NCI-H2196 treated with DMSO at 0.1 percent for 48 hours (cell line): ENCODE results near the gene ZNF598.
"Not testable (repeated sequence)": the region's sequence is repeated elsewhere in the genome, so short reads cannot be mapped to it uniquely, and the experiment has no call there.

ENCODE experiments used
- DNase-seq: peaks from one replicate; lab custom pipeline; 2025; ENCODE audit not compliant: unreplicated experiment; lab: John Stamatoyannopoulos, UW

Gene ZNF598

DNA sequence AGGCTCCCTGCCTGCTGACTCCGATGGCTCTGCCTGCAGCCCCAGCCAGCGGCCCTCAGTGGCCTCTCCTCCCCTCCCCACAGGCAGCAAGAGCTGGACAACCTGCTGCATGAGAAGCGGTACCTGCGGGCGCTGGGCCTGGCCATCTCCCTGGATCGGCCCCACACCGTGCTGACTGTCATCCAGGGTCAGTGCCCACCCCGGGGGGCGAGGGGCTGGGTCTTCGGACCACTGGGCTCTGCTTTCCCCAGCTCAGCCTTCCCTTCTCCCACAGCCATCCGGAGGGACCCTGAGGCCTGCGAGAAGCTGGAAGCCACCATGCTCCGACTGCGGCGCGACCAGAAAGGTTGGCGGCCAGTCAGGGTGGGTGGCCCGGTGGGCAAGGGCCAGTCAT, 31.7 kb downstream of the ZNF598 start:
- DNase-seq: no peak

GRCh38 chr16:1976951-1977874, 32.4 kb downstream of the ZNF598 start:
- DNase-seq: no peak

- DNase-seq: no peak
These were observed 33.5 kb downstream of the ZNF598 start for GRCh38 chr16:1976216-1976520.

GRCh38 chr16:1975432-1976215, 34.0 kb downstream of the ZNF598 start:
- no peak for DNase-seq

- DNase-seq: no peak
These were observed 35.2 kb downstream of the ZNF598 start for GRCh38 chr16:1974157-1975070.

DNA sequence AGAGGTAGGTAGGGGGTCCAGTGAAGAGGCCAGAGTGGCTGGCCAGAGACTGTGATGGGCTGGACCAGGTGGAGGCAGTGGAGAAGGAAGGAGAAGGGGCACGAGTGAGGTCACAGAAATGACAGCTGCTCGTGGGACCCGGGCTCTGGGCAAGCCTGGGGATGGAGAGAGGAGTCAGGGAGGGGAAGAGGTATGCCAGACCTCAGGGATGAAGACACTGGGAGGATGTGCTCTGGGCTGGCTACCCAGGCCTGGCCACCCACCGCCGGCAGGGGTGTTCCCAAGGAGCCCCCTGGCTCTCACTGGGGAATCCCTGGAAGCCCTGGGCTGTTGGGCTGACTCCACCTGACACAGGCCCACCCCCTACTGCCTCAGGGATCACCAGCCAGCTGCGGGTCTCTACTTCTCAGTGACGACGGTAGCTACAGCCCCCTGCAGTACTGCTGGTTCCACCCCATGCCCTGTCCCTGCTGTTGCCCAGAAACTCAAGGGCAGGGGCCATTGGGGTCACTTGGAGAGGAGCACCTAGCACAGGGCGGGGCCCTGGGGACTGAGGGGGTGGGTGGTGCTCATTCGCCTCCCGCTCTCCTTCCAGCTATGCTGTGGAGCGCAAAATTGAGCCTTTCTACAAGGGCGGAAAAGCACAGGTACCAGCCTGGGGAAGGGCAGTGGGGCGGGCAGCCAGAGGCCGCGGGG, 36.0 kb downstream of the ZNF598 start:
- no peak for DNase-seq

GRCh38 chr16:1972490-1972877, 37.1 kb downstream of the ZNF598 start:
- no peak for DNase-seq

DNA sequence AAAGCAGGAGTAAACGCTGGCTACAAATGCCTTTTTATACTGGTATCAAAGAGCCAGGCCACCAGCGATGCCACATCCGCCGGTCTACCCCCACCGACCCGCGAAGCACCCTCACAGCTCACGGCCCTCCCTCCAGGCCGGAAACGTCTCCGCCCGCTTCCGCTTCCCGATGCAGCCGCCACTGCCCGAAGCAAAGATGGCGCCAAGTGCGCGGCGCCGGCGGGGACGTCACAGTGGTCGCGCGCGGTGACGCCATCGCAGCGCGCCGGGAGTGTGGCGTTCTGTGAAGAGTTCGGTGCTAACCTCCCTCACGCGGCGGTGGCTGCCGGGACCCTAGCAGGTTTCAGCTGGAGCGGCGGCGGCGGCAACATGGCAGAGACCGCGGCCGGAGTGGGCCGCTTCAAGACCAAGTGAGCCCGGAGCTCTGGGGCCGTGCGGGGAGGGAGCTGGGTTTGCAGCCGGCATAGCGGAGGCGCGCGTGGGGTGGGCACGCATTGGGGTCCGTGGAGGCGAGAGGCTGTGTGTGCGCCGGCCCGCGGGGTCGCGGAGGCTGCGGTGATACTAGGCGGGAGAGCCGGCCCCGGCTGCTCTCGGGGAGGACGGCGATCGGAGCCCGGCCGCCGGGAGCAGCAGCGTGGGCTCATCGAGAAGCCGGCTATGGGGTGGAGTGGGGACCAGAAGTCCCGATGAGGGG, 37.7 kb downstream of the ZNF598 start, which contains the start of gene TBL3:
Gene TBL3 (plus strand): TSS at position 258 of the 694 bp plus-strand sequence. CDS start 112 bp downstream, at position 370.
- DNase-seq: peak; percentile 80

DNA sequence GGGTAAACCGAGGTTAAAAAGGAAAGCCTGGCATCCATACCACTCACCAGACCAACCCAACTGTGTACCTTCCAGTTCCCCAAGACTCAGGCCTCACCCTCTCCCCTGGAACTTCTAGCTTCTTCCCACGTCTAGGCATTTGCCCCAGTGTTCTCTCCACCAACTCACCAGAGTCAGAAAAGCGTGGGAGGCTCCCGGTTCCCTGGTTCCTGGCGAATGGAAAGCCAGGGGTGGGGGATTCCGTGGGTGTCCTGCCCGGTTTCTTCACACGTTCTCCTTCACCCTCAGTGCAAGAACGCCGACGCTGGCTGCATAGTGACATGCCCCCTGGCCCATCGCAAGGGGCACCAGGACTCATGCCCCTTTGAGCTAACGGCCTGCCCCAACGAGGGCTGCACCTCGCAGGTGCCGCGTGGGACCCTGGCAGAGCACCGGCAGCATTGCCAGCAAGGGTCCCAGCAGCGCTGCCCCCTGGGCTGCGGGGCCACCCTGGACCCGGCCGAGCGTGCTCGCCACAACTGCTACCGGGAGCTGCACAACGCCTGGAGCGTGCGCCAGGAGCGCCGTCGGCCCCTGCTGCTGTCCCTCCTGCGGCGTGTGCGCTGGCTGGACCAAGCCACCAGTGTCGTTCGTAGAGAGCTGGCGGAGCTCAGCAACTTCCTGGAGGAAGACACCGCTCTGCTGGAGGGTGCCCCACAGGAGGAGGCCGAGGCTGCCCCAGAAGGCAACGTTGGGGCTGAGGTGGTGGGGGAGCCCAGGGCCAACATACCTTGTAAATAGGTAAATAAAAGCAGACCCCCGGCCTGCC, 41.3 kb downstream of the ZNF598 start:
- DNase-seq: no peak

GRCh38 chr16:1966460-1966859, 43.2 kb downstream of the ZNF598 start, which contains the start of gene RNF151:
Gene RNF151, plus strand, starts transcription at chr16:1966856. Its CDS starts 26 bp downstream, at chr16:1966882.
- no peak for DNase-seq

- no peak for DNase-seq
These were observed 44.1 kb downstream of the ZNF598 start for GRCh38 chr16:1965396-1966001.

- peak; percentile 94 for DNase-seq
These were observed 44.9 kb downstream of the ZNF598 start, which contains the start of gene RPS2 for GRCh38 chr16:1964506-1965395. Gene RPS2, minus strand, starts transcription at chr16:1964826. Its CDS starts 201 bp downstream, at chr16:1964625.

DNA sequence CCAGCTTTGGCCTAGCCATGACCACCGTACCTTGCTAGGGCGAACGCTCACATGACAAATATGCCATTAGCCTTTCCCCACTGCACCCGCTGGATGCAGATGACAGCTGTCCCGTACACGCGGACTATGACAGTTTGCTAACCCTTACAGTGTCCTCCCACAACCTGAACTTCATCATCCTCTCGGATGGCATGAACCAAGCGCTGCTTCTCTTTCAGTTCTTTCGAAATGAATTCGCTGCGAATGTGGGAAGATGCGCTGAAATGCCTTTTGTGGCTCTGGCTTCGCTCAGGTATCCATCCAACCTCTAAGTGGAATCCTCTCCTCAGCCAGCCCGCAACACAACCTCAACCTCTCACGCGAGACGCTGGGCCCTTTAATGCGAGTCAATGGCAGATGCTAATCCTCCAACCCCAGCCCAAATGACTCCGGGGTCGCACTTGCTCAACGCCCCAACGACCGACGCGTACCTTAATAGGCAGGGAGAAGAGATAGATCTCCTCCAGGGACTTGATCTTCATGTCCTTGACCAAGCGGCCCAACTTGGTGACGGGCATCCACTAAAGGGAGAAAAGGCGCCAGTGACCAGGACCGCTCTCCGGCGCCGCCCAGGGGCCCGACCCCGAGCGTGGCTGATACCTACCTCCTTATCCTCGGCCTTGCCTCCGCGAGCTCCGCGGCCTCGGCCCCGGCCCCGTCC, 45.7 kb downstream of the ZNF598 start:
- no peak for DNase-seq

DNA sequence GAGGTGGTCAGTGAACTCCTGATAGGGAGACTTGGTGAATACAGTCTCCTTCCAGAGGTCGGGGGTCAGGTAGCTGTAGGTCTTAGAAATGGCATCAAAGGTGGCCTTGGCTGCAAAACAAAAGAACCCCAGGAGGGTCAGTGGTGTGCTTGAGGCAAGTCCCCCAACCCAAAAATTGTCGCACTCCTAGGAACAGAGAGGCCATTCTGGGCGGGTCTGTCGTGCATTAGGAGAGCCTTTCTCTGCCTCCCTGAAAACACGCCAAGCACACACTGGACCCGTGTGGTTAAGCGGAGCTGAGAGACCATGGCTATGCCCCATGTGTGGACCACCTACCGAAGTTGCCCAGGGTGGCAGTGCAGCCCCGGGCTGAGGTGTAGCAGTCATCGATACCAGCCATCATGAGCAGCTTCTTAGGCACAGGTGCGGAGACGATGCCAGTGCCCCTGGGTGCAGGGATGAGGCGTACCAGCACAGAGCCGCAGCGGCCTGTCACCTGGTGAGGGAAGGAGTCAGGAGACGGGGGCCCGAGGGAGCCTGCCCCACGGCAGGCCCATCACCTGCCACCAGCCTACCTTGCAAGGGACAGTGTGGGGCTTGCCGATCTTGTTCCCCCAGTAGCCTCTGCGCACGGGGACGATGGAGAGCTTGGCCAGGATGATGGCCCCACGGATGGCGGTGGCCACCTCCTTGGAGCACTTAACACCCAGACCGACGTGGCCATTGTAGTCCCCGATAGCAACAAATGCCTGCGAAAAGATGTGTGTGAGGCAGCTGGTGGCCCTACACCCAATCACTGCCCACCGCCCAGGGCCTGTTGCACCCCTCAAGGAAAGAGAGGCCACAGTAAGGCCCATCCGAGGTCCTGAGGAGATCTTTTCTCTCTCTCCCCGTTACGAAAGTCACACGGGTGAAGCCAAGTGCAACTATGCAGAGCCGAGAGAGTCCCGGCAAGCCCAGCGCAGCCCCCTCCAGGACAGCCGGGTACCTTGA, 47.2 kb downstream of the ZNF598 start:
- not testable (repeated sequence) for DNase-seq

GRCh38 chr16:1961651-1962067, 48.0 kb downstream of the ZNF598 start:
- DNase-seq: no peak
